HG02642 (cell line): Measurements from ENCODE around the gene SERPINH1.

Source experiments
- ATAC-seq: cut with Tn5 transposase; IDR thresholded peaks from one replicate; pipeline ENCODE4 v1.9.1; 2021; ENCODE audit warnings: mild to moderate bottlenecking; ENCODE audit not compliant: unreplicated experiment, poor library complexity

SERPINH1 gene

GRCh38 chr11:75562048-75562835 is at the start of gene SERPINH1:
SERPINH1 (plus strand) TSS chr11:75562253; CDS start chr11:75566350, 4,097 bp downstream.
- ATAC-seq = peak; percentile 82

- ATAC-seq = no peak
Measured at GRCh38 chr11:75513250-75513649, 48.8 kb upstream of the SERPINH1 start.

GRCh38 chr11:75514596-75514995 is 47.5 kb upstream of the SERPINH1 start:
- ATAC-seq = no peak

GRCh38 chr11:75516140-75516539 is 45.9 kb upstream of the SERPINH1 start:
- ATAC-seq = no peak

GRCh38 chr11:75516886-75517285 is 45.2 kb upstream of the SERPINH1 start:
- ATAC-seq = no peak

- ATAC-seq = no peak
Measured at GRCh38 chr11:75518204-75518549, 43.9 kb upstream of the SERPINH1 start.

GRCh38 chr11:75518771-75519653 is 43.0 kb upstream of the SERPINH1 start:
- ATAC-seq = no peak

- ATAC-seq = no peak
Measured at GRCh38 chr11:75520688-75521087, 41.4 kb upstream of the SERPINH1 start.

- no peak for ATAC-seq
Measured at GRCh38 chr11:75522286-75523044, 39.6 kb upstream of the SERPINH1 start.

GRCh38 chr11:75523189-75523588 is 38.9 kb upstream of the SERPINH1 start:
- no peak for ATAC-seq

- no peak for ATAC-seq
Measured at GRCh38 chr11:75523811-75524664, 38.0 kb upstream of the SERPINH1 start.

- peak; percentile 4 for ATAC-seq
Measured at GRCh38 chr11:75524665-75525432, 37.2 kb upstream of the SERPINH1 start.

- peak; percentile 86 for ATAC-seq
Measured at GRCh38 chr11:75525433-75526191, 36.4 kb upstream of the SERPINH1 start, which contains the start of gene GDPD5. GDPD5 (minus strand) TSS chr11:75525941; CDS start chr11:75477735, 48,206 bp downstream.

GRCh38 chr11:75526192-75526541 is 35.9 kb upstream of the SERPINH1 start:
- no peak for ATAC-seq

- no peak for ATAC-seq
Measured at GRCh38 chr11:75527130-75527529, 34.9 kb upstream of the SERPINH1 start.

- ATAC-seq = no peak
Measured at GRCh38 chr11:75527938-75528735, 33.9 kb upstream of the SERPINH1 start.

- ATAC-seq = no peak
Measured at GRCh38 chr11:75530577-75530976, 31.5 kb upstream of the SERPINH1 start.
